GM21737 (cell line): ENCODE measurements around the gene RSRC2.
"Not testable (repeated sequence)": the region's sequence is repeated elsewhere in the genome, so short reads cannot be mapped to it uniquely, and the experiment has no call there.

Experiments used
- ATAC-seq: cut with Tn5 transposase; IDR thresholded peaks from one replicate; pipeline ENCODE4 v1.9.1; 2021; ENCODE audit warnings: mild to moderate bottlenecking, moderate library complexity; ENCODE audit not compliant: unreplicated experiment

Gene RSRC2

GRCh38 chr12:122518908-122519307 lies 7.8 kb downstream of the RSRC2 start:
- no peak for ATAC-seq

GRCh38 chr12:122517877-122518276 lies 8.9 kb downstream of the RSRC2 start:
- no peak for ATAC-seq

GRCh38 chr12:122516544-122517361 lies 10.0 kb downstream of the RSRC2 start:
- no peak for ATAC-seq

GRCh38 chr12:122515275-122515674 lies 11.5 kb downstream of the RSRC2 start:
- ATAC-seq, result no peak

- ATAC-seq, result no peak
Measured at GRCh38 chr12:122513660-122514059, 13.1 kb downstream of the RSRC2 start.

GRCh38 chr12:122513028-122513427 lies 13.7 kb downstream of the RSRC2 start:
- ATAC-seq, result not testable (repeated sequence)

- ATAC-seq, result no peak
Measured at GRCh38 chr12:122508163-122508562, 18.6 kb downstream of the RSRC2 start.

- ATAC-seq, result no peak
Measured at GRCh38 chr12:122506393-122506938, 20.3 kb downstream of the RSRC2 start.

- no peak for ATAC-seq
Measured at GRCh38 chr12:122505419-122506051, 21.2 kb downstream of the RSRC2 start.

- no peak for ATAC-seq
Measured at GRCh38 chr12:122503783-122504590, 22.7 kb downstream of the RSRC2 start.

- no peak for ATAC-seq
Measured at GRCh38 chr12:122503147-122503751, 23.5 kb downstream of the RSRC2 start.

GRCh38 chr12:122501489-122501989 lies 25.2 kb downstream of the RSRC2 start:
- ATAC-seq, result no peak

- peak; percentile 92 for ATAC-seq
Measured at GRCh38 chr12:122500685-122501488, 25.8 kb downstream of the RSRC2 start, which contains the start of gene ZCCHC8. Gene ZCCHC8, minus strand, starts transcription at chr12:122500932. Its CDS starts 92 bp downstream, at chr12:122500840.

- ATAC-seq, result peak; percentile 18
Measured at GRCh38 chr12:122499991-122500684, 26.6 kb downstream of the RSRC2 start.

- ATAC-seq, result no peak
Measured at GRCh38 chr12:122495258-122495657, 31.5 kb downstream of the RSRC2 start.

- ATAC-seq, result not testable (repeated sequence)
Measured at GRCh38 chr12:122493222-122493621, 33.5 kb downstream of the RSRC2 start.

- no peak for ATAC-seq
Measured at GRCh38 chr12:122491991-122492390, 34.7 kb downstream of the RSRC2 start.

GRCh38 chr12:122489038-122489437 lies 37.7 kb downstream of the RSRC2 start:
- ATAC-seq, result no peak

GRCh38 chr12:122487807-122488206 lies 38.9 kb downstream of the RSRC2 start:
- ATAC-seq, result not testable (repeated sequence)
